Measurements from ENCODE around the gene COQ10A. TPM values are rescaled to one million over a fixed set of nuclear protein-coding genes. Genes with fewer than 3 reads are reported as not detected.

The COQ10A gene
- total RNA-seq, 1 donor from 2014 or later: 14.4 TPM

DNA sequence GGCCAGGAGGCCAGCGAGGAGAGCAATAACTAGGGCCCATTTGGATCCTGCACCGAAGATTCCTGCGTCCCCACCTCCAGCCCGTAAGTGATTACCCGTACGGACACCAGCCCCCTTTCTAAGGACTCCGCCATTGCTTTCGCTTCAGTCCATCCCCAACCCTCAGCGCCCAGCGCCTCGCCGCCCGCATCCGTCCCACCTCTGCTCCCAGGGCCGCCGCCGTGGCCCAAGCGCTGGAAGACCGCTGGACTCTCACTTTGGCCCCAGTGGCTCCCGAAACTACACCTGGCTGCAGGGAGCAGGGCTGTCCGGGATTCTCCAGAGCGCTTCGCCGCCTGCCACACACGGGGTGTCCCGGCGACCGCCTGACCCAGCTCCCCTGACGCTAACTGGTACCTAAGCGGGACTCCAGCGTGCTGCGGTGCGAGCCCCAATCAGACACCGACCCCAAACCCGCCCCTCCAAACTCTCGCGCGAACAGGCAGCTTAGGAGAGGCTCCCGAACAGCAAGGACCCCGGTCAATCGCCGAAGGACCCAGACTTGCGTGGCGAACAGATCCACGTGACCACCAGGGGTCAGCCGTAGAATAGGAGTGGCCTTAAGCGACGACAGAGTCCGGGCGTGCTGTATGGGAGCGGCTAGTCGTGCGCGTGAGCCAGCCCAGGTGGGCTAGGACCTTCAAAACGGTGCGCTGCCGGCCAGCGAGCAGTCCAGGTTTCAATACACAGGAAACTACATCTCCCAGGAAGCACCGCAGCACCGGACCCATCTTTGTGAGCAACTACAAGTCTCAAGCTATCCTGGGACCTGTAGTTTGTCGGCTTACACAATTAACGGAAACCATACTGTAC, 49.1 kb downstream of the COQ10A start, which contains the start of gene CNPY2:
CNPY2 (minus strand) TSS at position 367 of the 852 bp plus-strand sequence. CDS start 771 bp downstream, outside the sequence.
- H3K27ac Mint-ChIP-seq (ENCODE audit: unreplicated experiment): peak within 1 kb of the TSS; percentile 99
- TF ChIP-seq, protein P1, sequence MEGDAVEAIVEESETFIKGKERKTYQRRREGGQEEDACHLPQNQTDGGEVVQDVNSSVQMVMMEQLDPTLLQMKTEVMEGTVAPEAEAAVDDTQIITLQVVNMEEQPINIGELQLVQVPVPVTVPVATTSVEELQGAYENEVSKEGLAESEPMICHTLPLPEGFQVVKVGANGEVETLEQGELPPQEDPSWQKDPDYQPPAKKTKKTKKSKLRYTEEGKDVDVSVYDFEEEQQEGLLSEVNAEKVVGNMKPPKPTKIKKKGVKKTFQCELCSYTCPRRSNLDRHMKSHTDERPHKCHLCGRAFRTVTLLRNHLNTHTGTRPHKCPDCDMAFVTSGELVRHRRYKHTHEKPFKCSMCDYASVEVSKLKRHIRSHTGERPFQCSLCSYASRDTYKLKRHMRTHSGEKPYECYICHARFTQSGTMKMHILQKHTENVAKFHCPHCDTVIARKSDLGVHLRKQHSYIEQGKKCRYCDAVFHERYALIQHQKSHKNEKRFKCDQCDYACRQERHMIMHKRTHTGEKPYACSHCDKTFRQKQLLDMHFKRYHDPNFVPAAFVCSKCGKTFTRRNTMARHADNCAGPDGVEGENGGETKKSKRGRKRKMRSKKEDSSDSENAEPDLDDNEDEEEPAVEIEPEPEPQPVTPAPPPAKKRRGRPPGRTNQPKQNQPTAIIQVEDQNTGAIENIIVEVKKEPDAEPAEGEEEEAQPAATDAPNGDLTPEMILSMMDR (IDR thresholded peaks at IDR 0.05): no peak
- H3K27me3 Mint-ChIP-seq (ENCODE audit: unreplicated experiment): no peaks in the 10 kb centered on the region
- H3K4me1 Mint-ChIP-seq (ENCODE audit: unreplicated experiment): peaks cover 14% of the 10 kb centered on the region
- H3K9me3 Mint-ChIP-seq (ENCODE audit: unreplicated experiment): no peaks in the 10 kb centered on the region
- peak within 1 kb of the TSS; percentile 98 for H3K4me3 Mint-ChIP-seq (ENCODE audit: unreplicated experiment)
- DNase-seq (ENCODE audit: extremely low spot score, unreplicated experiment): peak; percentile 98
- peaks cover 8% of the 10 kb centered on the region for H3K36me3 Mint-ChIP-seq (ENCODE audit: unreplicated experiment)

DNA sequence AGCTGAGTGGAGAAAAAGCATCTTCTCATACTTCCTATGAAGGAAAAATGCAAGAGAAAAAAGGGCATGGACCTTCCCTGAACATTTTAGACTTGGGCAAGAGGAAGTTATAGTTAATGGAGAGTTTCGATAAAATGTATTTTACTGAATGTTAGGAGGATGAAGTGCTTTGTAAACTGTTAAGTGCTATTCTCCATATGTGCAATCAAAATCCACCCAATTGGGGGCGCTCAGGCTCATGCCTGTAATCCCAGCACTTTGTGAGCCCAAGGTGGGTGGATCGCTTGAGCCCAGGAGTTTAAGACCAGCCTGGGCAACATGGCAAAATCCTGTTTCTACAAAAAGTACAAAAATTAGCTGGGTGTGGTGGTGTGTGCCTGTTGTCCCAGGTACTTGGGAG, 50.9 kb downstream of the COQ10A start:
- TF ChIP-seq, protein P1 (IDR thresholded peaks at IDR 0.05): no peak
- Mint-ChIP-seq H3K4me1 (ENCODE audit: unreplicated experiment) (peaks cover 14% of the 10 kb centered on the region), H3K9me3 (ENCODE audit: unreplicated experiment) (no peaks in the 10 kb centered on the region), H3K4me3 (ENCODE audit: unreplicated experiment) (no peak overlapping the region), H3K27ac (ENCODE audit: unreplicated experiment) (peak overlapping the region; percentile 27), H3K36me3 (ENCODE audit: unreplicated experiment) (peaks cover 8% of the 10 kb centered on the region), H3K27me3 (ENCODE audit: unreplicated experiment) (no peaks in the 10 kb centered on the region)
- no peak for DNase-seq (ENCODE audit: extremely low spot score, unreplicated experiment)

Other genes with a start within 250 kb of the COQ10A start
- 8.2 and 10.6 TPM in 2 replicates for gene IKZF4, start 245.9 kb upstream of the COQ10A start, total RNA-seq
- gene RPS26, start 225.0 kb upstream of the COQ10A start, total RNA-seq: 25.0 and 25.3 TPM in 2 replicates
- 0.97 and 1.2 TPM in 2 replicates for gene ERBB3, start 186.8 kb upstream of the COQ10A start, total RNA-seq
- 85.9 and 87.9 TPM in 2 replicates for gene PA2G4, start 162.4 kb upstream of the COQ10A start, total RNA-seq
- gene RPL41, start 150.3 kb upstream of the COQ10A start, total RNA-seq: 3,386 and 3,580 TPM in 2 replicates
- 10.5 and 11.8 TPM in 2 replicates for gene ZC3H10, start 148.7 kb upstream of the COQ10A start, total RNA-seq
- gene ESYT1, start 138.7 kb upstream of the COQ10A start, total RNA-seq: 127 and 142 TPM in 2 replicates
- gene MYL6B, start 114.4 kb upstream of the COQ10A start, total RNA-seq: 123 and 139 TPM in 2 replicates
- 1,490 and 1,549 TPM in 2 replicates for gene MYL6, start 108.6 kb upstream of the COQ10A start, total RNA-seq
- gene SMARCC2, start 77.5 kb upstream of the COQ10A start, total RNA-seq: 122 and 128 TPM in 2 replicates
- gene RNF41, start 45.0 kb upstream of the COQ10A start, total RNA-seq: 71.2 and 77.8 TPM in 2 replicates
- gene NABP2, start 42.6 kb upstream of the COQ10A start, total RNA-seq: 42.1 and 45.3 TPM in 2 replicates
- gene SLC39A5, start 36.9 kb upstream of the COQ10A start, total RNA-seq: 0.81 TPM in 1 of 2 replicates, not detected in the other
- gene ANKRD52, start 8.6 kb upstream of the COQ10A start, total RNA-seq: 67.7 and 75.4 TPM in 2 replicates
- gene CS, start 33.4 kb downstream of the COQ10A start, total RNA-seq: 199 and 206 TPM in 2 replicates
- 154 and 177 TPM in 2 replicates for gene CNPY2, start 49.0 kb downstream of the COQ10A start, total RNA-seq
- 52.7 and 56.6 TPM in 2 replicates for gene PAN2, start 67.1 kb downstream of the COQ10A start, total RNA-seq
- gene IL23A, start 71.9 kb downstream of the COQ10A start, total RNA-seq: not detected in 2 replicates
- gene STAT2, start 93.2 kb downstream of the COQ10A start, total RNA-seq: 327 and 334 TPM in 2 replicates
- not detected in 2 replicates for gene APOF, start 95.9 kb downstream of the COQ10A start, total RNA-seq
- 15.9 and 16.2 TPM in 2 replicates for gene TIMELESS, start 182.5 kb downstream of the COQ10A start, total RNA-seq
- gene MIP, start 187.7 kb downstream of the COQ10A start, total RNA-seq: not detected in 2 replicates
- 2.7 and 3.1 TPM in 2 replicates for gene SPRYD4, start 201.6 kb downstream of the COQ10A start, total RNA-seq
- gene GLS2, start 221.2 kb downstream of the COQ10A start, total RNA-seq: 0.31 TPM in 1 of 2 replicates, not detected in the other